HepG2 (cell line): ENCODE results near the gene ARHGAP19. TPM values are rescaled to one million over a fixed set of nuclear protein-coding genes. Genes with fewer than 3 reads are reported as not detected.
A peak's percentile ranks its signal among the peaks of the same experiment; 100 is the strongest.

Experiments
- ATAC-seq: fragments of 200-7000 bp; cut with Tn5 transposase; 3 replicates; pipeline ENCODE4 v1.9.1; 2020; ENCODE audit warnings: mild to moderate bottlenecking, moderate library complexity
- BruUV-seq: library from RNA; stranded (reverse); fragments of 400-500 nt; replicated peaks from 2 replicates; lab custom pipeline; 2021; lab: Mats Ljungman, UMichigan
- CTCF ChIA-PET: fragments of 300-600 bp; formaldehyde crosslinking; extraction: SDS; loops from one replicate; lab custom pipeline; 2021; ENCODE audit warnings: low total read pairs, inconsistent platforms, low intra/inter-chr PET ratio; lab: Yijun Ruan, JAX
- POLR2A ChIA-PET: fragments of 350-600 bp; sonication (Branson Sonifier 250); formaldehyde crosslinking; loops from one replicate; lab custom pipeline; 2020; ENCODE audit warnings: antibody characterized with exemption, inconsistent platforms; lab: Yijun Ruan, JAX
- DNase-seq: peaks from one replicate; pipeline ENCODE4 v3.0.0-alpha.2; 2015; ENCODE audit warnings: low spot score
- FAIRE-seq: peaks from 3 replicates; lab custom pipeline; 2011; peaks lifted over from hg19 to GRCh38; lab: Jason Lieb, UNC
- H2AFZ ChIP-seq: one replicate; pipeline ENCODE4 v1.6.1; 2011; ENCODE audit warnings: low read length, inconsistent platforms
- H3K27ac ChIP-seq: fragments of 300-600 bp; 3 replicates; pipeline ENCODE4 v1.8.0; 2011; ENCODE audit warnings: mixed run types, mild to moderate bottlenecking, mixed read lengths, low read length, inconsistent platforms; ENCODE audit not compliant: insufficient read depth; ENCODE audit errors: extremely low read length
- H3K27me3 ChIP-seq, 2 experiments: fragments of 200-600 bp in 1 of 2; 2 replicates in 1 of 2; 3 replicates in 1 of 2; pipeline versions ENCODE4 v1.6.0 to v1.8.0; 2011; ENCODE audit warnings: low read length in 2 of 2, mild to moderate bottlenecking in 2 of 2, moderate library complexity in 2 of 2, inconsistent platforms in 1 of 2; ENCODE audit not compliant: insufficient read depth in 2 of 2, control insufficient read depth in 1 of 2
- H3K36me3 ChIP-seq, 2 experiments: fragments of 200-600 bp in 1 of 2; replicated peaks in 1 of 2; 2 replicates in 1 of 2; 3 replicates in 1 of 2; pipeline versions ENCODE4 v1.5.1 to v1.8.0; 2011; ENCODE audit warnings: low read length in 2 of 2, inconsistent platforms in 1 of 2; ENCODE audit not compliant: insufficient read depth in 2 of 2, control insufficient read depth in 1 of 2
- H3K4me1 ChIP-seq: 2 replicates; pipeline ENCODE4 v1.5.1; 2012; ENCODE audit warnings: low read length, inconsistent platforms; ENCODE audit not compliant: insufficient read depth
- H3K4me2 ChIP-seq: 2 replicates; pipeline ENCODE4 v1.6.0; 2011; ENCODE audit warnings: low read depth, low read length, inconsistent platforms
- H3K4me3 ChIP-seq, 3 experiments: fragments of 200-600 bp in 1 of 3; sonication (generic), shearing (Covaris generic) in 1 of 3; replicated peaks in 1 of 3; 2 replicates each; pipeline ENCODE4 v1.5.1; 2011 to 2016; ENCODE audit warnings: low read length in 3 of 3, inconsistent platforms in 2 of 3, low read depth in 2 of 3, mild to moderate bottlenecking in 2 of 3, control low read depth in 1 of 3, mixed read lengths in 1 of 3; ENCODE audit not compliant: insufficient read depth in 1 of 3
- H3K79me2 ChIP-seq: one replicate; pipeline ENCODE4 v1.6.1; 2011; ENCODE audit warnings: low read length, inconsistent platforms; ENCODE audit not compliant: insufficient read depth
- H3K9ac ChIP-seq: 2 replicates; pipeline ENCODE4 v1.6.0; 2011; ENCODE audit warnings: mild to moderate bottlenecking, low read depth, low read length, inconsistent platforms; ENCODE audit not compliant: insufficient read depth
- H3K9me3 ChIP-seq: 2 replicates; pipeline ENCODE4 v1.5.1; 2012; ENCODE audit warnings: mild to moderate bottlenecking, low read length
- H4K20me1 ChIP-seq: 2 replicates; pipeline ENCODE4 v1.6.0; 2011; ENCODE audit warnings: inconsistent platforms, mild to moderate bottlenecking, low read length, moderate library complexity; ENCODE audit not compliant: insufficient read depth
- AHDC1 ChIP-seq: sonication (generic); formaldehyde crosslinking; IDR thresholded peaks from 2 replicates; pipeline ENCODE4 v1.5.1; 2020; ENCODE audit warnings: mild to moderate bottlenecking, missing genetic modification reagents, borderline replicate concordance
- HDAC1 ChIP-seq: sonication (generic); formaldehyde crosslinking; IDR thresholded peaks from 2 replicates; pipeline ENCODE4 v1.5.1; 2020; ENCODE audit warnings: mild to moderate bottlenecking, missing genetic modification reagents
- KAT8 ChIP-seq: IDR thresholded peaks from 2 replicates; pipeline ENCODE4 v1.6.1; 2016; ENCODE audit warnings: missing genetic modification reagents, missing compliant biosample characterization
- MED13 ChIP-seq: sonication (generic); formaldehyde crosslinking; IDR thresholded peaks from 2 replicates; pipeline ENCODE4 v1.5.0; 2020; ENCODE audit warnings: missing genetic modification reagents
- PRDM4 ChIP-seq: sonication (generic); formaldehyde crosslinking; IDR thresholded peaks from 2 replicates; pipeline ENCODE4 v1.9.0; 2021; ENCODE audit warnings: missing genetic modification reagents, borderline replicate concordance
- REST ChIP-seq, 2 experiments: IDR thresholded peaks; 2 replicates each; pipeline ENCODE4 v1.6.1; 2011 to 2012; ENCODE audit warnings: low read length in 2 of 2, borderline replicate concordance in 1 of 2, low read depth in 1 of 2, mild to moderate bottlenecking in 1 of 2, moderate library complexity in 1 of 2
- SALL2 ChIP-seq: sonication (generic); formaldehyde crosslinking; IDR thresholded peaks from 2 replicates; pipeline ENCODE4 v1.8.1; 2023; ENCODE audit warnings: mild to moderate bottlenecking, missing genetic modification reagents, inconsistent platforms
- ZNF614 ChIP-seq: IDR thresholded peaks from 2 replicates; pipeline ENCODE4 v1.6.1; 2018; ENCODE audit warnings: missing biosample characterization, missing genetic modification reagents, inconsistent platforms, borderline replicate concordance
- ZNF703 ChIP-seq: sonication (generic); formaldehyde crosslinking; IDR thresholded peaks from 2 replicates; pipeline ENCODE4 v1.5.1; 2020; ENCODE audit warnings: missing genetic modification reagents, mild to moderate bottlenecking, moderate library complexity, borderline replicate concordance
- ZSCAN9 ChIP-seq: IDR thresholded peaks from 2 replicates; pipeline ENCODE4 v1.6.1; 2016; ENCODE audit warnings: borderline replicate concordance
- WGBS: methylation state at CpG from one replicate; pipeline ENCODE4 v1.1.6; 2017; ENCODE audit warnings: low lambda C conversion rate; 5-methylcytosine and 5-hydroxymethylcytosine counted together
- in situ Hi-C: cut with HindIII; loops from 2 replicates; pipeline ENCODE4 v1.10.0; 2017; ENCODE audit warnings: low pct_unique_long_range_greater_than_20kb; ENCODE audit not compliant: extremely low pct_ligation_motif_present
- intact Hi-C: fragments of 100-400 bp; cut with micrococcal nuclease; formaldehyde crosslinking; loops from one replicate; pipeline ENCODE4 v1.10.0; 2022; ENCODE audit not compliant: unreplicated experiment
- polyA plus RNA-seq, 8 experiments: library from polyadenylated mRNA; depleted of rRNA in 3 of 8; stranded (reverse) in 7 of 8; unstranded in 1 of 8; fragments of >200 nt; fragmentation: Illumina TruSeq in 4 of 8; extraction: Trizol in 4 of 8; gene quantifications; 2 replicates each; pipeline versions ENCODE4 v1.2.1 to v1.2.3, GENCODE V29; 2011 to 2016; ENCODE audit warnings: low read depth in 4 of 8, missing spikeins in 1 of 8, mixed read lengths in 1 of 8; ENCODE audit not compliant: insufficient read depth in 1 of 8
- total RNA-seq, 5 experiments: library from RNA; depleted of rRNA; stranded (reverse); fragments of >200 nt; fragmentation: Illumina TruSeq; extraction: Trizol; gene quantifications; 2 replicates each; pipeline ENCODE4 v1.2.3, GENCODE V29; 2016; ENCODE audit warnings: low read depth in 1 of 5

Gene ARHGAP19
- total and polyA plus RNA-seq, 2 of the 13 experiments (the other 11 are each of a cell fraction or from before 2014, with no cell fraction given), result 7.6 to 10.0 TPM

GRCh38 chr10:97328646-97329453, 36.4 kb upstream of the ARHGAP19 start:
- no peaks in the 10 kb centered on the region for H4K20me1 ChIP-seq
- in situ Hi-C loops, result no loop called here
- peak overlapping the region in 2 of 3 experiments; percentile 41 to 59; a peak in 5 of 6 replicates for H3K4me3 ChIP-seq
- H3K9ac ChIP-seq, result peak overlapping the region; percentile 72
- no peaks in the 10 kb centered on the region for H3K9me3 ChIP-seq
- FAIRE-seq (peak; percentile 61), ATAC-seq (peak; percentile 61), DNase-seq (peak; percentile 90)
- no TSS peak for BruUV-seq
- ChIA-PET POLR2A (interaction anchor here (1.2 to 7.4 kb wide), 8 partner anchors 10 to 255 kb away, joined by 3 to 98 read pairs (median 9); partner anchors contain the start of genes ARHGAP19, FRAT1, HOGA1 and RRP12), CTCF (interaction anchor here (1.2 kb wide), 1 partner anchor 50 kb away, joined by 3 read pairs; no protein-coding TSS in a partner anchor)
- H3K36me3 ChIP-seq, result no peaks in the 10 kb centered on the region
- intact Hi-C loops, result loop anchor here (2.0 kb wide), 1 partner anchor 36 kb away; the partner anchor contains the start of gene ARHGAP19
- no peaks in the 10 kb centered on the region for H3K27me3 ChIP-seq
- H3K79me2 ChIP-seq, result peaks cover 38% of the 10 kb centered on the region
- H3K27ac ChIP-seq, result peak overlapping the region; percentile 91
- peak overlapping the region; percentile 89 for H3K4me2 ChIP-seq
- H3K4me1 ChIP-seq, result peaks cover 74% of the 10 kb centered on the region
- H2AFZ ChIP-seq, result no peak overlapping the region
- 21% methylated on average over 3 of the region's 3 CpGs for WGBS
- TF ChIP-seq HDAC1 (CRISPR knock-in tag) (peak; percentile 52; the same call in 1 of the 2 replicates), REST (IDR thresholded peaks at IDR 0.05; ENCODE audit: borderline replicate concordance in 1 of 2, low read depth in 1 of 2, low read length in 2 of 2) (no peak), ZSCAN9 (0 out of 2 replicates have a peak, but pooled peaks have one; percentile 58), KAT8 (0 out of 2 replicates have a peak, but pooled peaks have one; percentile 48), ZNF614 (CRISPR knock-in tag) (no peak), ZNF703 (no peak), AHDC1 (peak; percentile 51; the same call in 1 of the 2 replicates), PRDM4 (CRISPR knock-in tag) (no peak), MED13 (CRISPR knock-in tag) (no peak; the same call in 1 of the 2 replicates), SALL2 (no peak)
